Measurements from ENCODE around the gene EID3. TPM values are rescaled to one million over a fixed set of nuclear protein-coding genes. Genes with fewer than 3 reads are reported as not detected.

Gene EID3
- total RNA-seq, 2 donors from 2014 or later = 2.9 to 4.6 TPM

- peak; percentile 30 for ATAC-seq
- 44 to 62% methylated on average over 4 of the region's 4 CpGs for WGBS, 2 donors
- Histone ChIP-seq H3K4me3 (no peak overlapping the region), H3K36me3 (replicated peaks in 1 of 2; ENCODE audit: insufficient read depth in 1 of 2, low read depth in 2 of 2) (no peaks in the 10 kb centered on the region), H3K4me1 (peaks cover 5% of the 10 kb centered on the region), H3K9me3 (no peaks in the 10 kb centered on the region), H3K27me3 (no peaks in the 10 kb centered on the region), H3K27ac (no peak overlapping the region)
- no peak for TF ChIP-seq POLR2A (IDR thresholded peaks at IDR 0.05)
- TF ChIP-seq, protein P1, sequence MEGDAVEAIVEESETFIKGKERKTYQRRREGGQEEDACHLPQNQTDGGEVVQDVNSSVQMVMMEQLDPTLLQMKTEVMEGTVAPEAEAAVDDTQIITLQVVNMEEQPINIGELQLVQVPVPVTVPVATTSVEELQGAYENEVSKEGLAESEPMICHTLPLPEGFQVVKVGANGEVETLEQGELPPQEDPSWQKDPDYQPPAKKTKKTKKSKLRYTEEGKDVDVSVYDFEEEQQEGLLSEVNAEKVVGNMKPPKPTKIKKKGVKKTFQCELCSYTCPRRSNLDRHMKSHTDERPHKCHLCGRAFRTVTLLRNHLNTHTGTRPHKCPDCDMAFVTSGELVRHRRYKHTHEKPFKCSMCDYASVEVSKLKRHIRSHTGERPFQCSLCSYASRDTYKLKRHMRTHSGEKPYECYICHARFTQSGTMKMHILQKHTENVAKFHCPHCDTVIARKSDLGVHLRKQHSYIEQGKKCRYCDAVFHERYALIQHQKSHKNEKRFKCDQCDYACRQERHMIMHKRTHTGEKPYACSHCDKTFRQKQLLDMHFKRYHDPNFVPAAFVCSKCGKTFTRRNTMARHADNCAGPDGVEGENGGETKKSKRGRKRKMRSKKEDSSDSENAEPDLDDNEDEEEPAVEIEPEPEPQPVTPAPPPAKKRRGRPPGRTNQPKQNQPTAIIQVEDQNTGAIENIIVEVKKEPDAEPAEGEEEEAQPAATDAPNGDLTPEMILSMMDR (IDR thresholded peaks at IDR 0.05) = no peak
- intact Hi-C loops (cut with DNase I) = loop anchor here (10.0 kb wide), 1 partner anchor 56 kb away; no protein-coding TSS in a partner anchor
- no peak for DNase-seq
Measured at GRCh38 chr12:104280717-104281458, 22.7 kb upstream of the EID3 start.

- Histone ChIP-seq H3K27me3 (no peaks in the 10 kb centered on the region), H3K27ac (no peak overlapping the region), H3K36me3 (replicated peaks in 1 of 2; ENCODE audit: insufficient read depth in 1 of 2, low read depth in 2 of 2) (no peaks in the 10 kb centered on the region), H3K4me3 (no peak overlapping the region), H3K9me3 (no peaks in the 10 kb centered on the region), H3K4me1 (peaks cover 13% of the 10 kb centered on the region)
- ATAC-seq = no peak
- intact Hi-C loops (cut with DNase I) = loop anchor here (10.0 kb wide), 1 partner anchor 57 kb away; no protein-coding TSS in a partner anchor
- WGBS, 2 donors = 79 to 88% methylated on average over 5 of the region's 5 CpGs
- DNase-seq = no peak
- TF ChIP-seq, protein P1 (IDR thresholded peaks at IDR 0.05) = no peak
- no peak for TF ChIP-seq POLR2A (IDR thresholded peaks at IDR 0.05)
Measured at GRCh38 chr12:104281636-104282035, 21.9 kb upstream of the EID3 start.

GRCh38 chr12:104282109-104282508 lies 21.4 kb upstream of the EID3 start:
- DNase-seq = no peak
- no peaks in the 10 kb centered on the region for H3K36me3 ChIP-seq (replicated peaks in 1 of 2; ENCODE audit: insufficient read depth in 1 of 2, low read depth in 2 of 2)
- H3K9me3 ChIP-seq = no peaks in the 10 kb centered on the region
- TF ChIP-seq, protein P1 (IDR thresholded peaks at IDR 0.05) = no peak
- TF ChIP-seq POLR2A (IDR thresholded peaks at IDR 0.05) = no peak
- H3K27me3 ChIP-seq = no peaks in the 10 kb centered on the region
- no peak overlapping the region for H3K4me3 ChIP-seq
- no peak overlapping the region for H3K27ac ChIP-seq
- intact Hi-C loops (cut with DNase I) = loop anchor here (10.0 kb wide), 1 partner anchor 57 kb away; no protein-coding TSS in a partner anchor
- peaks cover 13% of the 10 kb centered on the region for H3K4me1 ChIP-seq
- ATAC-seq = no peak

- intact Hi-C loops (cut with DNase I) = loop anchor here (10.0 kb wide), 1 partner anchor 61 kb away; no protein-coding TSS in a partner anchor
- no peak for TF ChIP-seq POLR2A (IDR thresholded peaks at IDR 0.05)
- TF ChIP-seq, protein P1 (IDR thresholded peaks at IDR 0.05) = no peak
- no peak for ATAC-seq
- 68 to 74% methylated on average over 3 of the region's 3 CpGs for WGBS, 2 donors
- Histone ChIP-seq H3K36me3 (replicated peaks in 1 of 2; ENCODE audit: insufficient read depth in 1 of 2, low read depth in 2 of 2) (no peaks in the 10 kb centered on the region), H3K4me3 (no peak overlapping the region), H3K4me1 (peaks cover 29% of the 10 kb centered on the region), H3K27me3 (no peaks in the 10 kb centered on the region), H3K9me3 (no peaks in the 10 kb centered on the region), H3K27ac (peak overlapping the region; percentile 60 to 95 (median 90))
- DNase-seq = no peak
Measured at GRCh38 chr12:104285740-104286515, 17.6 kb upstream of the EID3 start.
